ENCODE results near the gene KMT2C.
"Not testable (repeated sequence)": the region's sequence is repeated elsewhere in the genome, so short reads cannot be mapped to it uniquely, and the experiment has no call there.

KMT2C gene

DNA sequence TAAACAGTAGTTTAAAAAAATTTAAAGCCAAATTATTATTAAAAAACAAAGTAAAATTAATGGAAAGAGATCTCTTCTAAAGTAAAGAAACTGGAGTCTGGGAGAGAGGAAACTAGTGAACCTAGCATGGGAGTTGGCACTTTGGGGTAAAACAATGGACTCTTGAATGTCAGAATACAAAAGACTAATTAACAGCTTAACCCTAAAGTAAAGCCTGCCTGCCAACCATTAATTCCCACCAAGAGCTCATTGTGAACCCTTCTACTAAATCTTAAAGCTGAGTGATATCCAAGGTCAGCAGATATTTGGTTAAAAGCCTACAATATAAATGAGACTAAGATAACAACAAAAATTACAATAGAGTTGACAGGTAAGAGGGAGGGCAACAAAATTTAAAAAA is 36.5 kb downstream of the KMT2C start:
- no peak for DNase-seq

DNA sequence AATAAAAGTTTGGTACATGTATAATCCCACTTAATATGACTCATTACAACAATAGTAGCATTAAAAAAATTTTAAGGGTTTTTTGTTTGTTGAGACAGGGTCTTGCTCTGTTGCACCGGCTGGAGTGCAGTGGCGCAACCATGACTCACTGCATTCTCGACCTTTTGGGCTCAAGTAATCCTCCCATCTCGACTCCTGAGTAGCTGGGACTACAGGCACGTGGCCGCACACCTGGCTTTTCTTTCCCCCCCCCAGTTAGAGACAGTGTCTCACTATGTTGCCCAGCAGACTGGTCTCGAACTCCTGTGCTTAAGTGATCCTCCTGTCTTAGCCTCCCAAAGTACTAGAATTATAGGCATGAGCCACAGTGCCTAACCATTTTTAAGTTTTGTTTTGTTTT is 40.7 kb downstream of the KMT2C start:
- DNase-seq, result no peak

DNA sequence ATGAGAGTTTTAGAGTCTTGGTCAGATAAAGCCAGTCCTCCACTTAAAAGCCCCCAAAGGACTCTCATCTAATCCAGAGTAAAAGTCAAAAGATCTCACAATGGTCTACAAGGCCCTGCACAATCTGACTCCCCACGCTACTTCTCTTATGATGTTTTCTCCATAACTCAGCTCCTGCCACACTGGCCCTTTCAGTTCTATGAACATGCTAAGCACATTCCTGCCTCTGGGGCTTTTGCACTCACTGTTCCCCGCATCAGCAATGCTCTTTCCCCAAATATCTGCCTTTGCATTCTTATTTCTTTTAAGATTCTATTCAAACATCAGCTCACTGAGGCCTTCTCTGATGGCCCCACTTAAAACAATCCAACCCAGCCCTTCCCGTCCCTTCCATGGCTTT is 41.6 kb downstream of the KMT2C start:
- peak; percentile 28 for DNase-seq

DNA sequence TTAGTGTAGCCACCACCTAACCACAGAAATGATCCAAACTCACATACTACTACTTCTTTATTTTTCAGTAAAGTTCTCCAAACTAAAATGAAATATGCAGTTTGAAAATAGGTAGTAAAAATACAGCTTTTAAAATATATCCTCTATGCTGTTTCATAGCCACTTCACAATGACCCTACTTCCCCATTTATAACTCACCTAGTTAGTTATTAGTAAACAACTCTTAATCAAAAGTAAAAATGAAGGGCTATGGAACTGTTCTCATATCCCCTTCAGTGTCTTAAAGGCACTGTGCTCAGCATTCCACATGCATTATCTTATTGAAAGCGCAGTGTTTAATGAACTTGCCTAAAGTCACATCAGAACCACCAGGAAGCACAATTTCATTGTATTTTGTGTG is 43.5 kb downstream of the KMT2C start:
- no peak for DNase-seq

DNA sequence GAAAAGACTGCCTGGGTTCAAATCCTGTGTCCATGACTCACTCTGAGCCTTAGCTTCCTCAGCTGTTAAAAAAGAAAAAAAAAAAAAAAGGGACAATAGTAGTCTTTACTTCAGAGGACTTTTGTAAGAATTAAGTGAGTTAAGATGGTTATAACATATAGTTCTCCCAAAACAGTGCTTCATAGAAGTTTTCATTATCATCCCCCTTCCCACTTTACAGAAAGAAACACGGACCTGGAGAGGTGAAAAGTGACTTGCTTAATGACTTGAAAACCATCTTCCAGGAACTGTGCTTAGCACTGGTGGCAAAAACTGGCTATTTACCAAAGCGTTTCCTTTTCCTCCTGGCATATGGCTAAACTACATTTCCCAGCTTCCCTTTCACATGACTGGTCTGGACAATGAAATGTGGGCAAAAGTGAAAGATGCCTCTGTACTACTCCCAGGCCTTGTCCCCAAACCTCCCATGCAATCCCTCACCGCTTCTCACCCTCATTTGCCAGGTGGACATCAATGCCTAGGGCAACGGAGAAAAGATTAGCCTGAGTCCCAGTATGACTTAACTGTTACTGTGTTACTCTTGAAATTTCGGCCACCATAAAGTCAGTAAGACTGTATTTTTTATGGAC is 49.6 kb downstream of the KMT2C start:
- DNase-seq, result not testable (repeated sequence)

DNA sequence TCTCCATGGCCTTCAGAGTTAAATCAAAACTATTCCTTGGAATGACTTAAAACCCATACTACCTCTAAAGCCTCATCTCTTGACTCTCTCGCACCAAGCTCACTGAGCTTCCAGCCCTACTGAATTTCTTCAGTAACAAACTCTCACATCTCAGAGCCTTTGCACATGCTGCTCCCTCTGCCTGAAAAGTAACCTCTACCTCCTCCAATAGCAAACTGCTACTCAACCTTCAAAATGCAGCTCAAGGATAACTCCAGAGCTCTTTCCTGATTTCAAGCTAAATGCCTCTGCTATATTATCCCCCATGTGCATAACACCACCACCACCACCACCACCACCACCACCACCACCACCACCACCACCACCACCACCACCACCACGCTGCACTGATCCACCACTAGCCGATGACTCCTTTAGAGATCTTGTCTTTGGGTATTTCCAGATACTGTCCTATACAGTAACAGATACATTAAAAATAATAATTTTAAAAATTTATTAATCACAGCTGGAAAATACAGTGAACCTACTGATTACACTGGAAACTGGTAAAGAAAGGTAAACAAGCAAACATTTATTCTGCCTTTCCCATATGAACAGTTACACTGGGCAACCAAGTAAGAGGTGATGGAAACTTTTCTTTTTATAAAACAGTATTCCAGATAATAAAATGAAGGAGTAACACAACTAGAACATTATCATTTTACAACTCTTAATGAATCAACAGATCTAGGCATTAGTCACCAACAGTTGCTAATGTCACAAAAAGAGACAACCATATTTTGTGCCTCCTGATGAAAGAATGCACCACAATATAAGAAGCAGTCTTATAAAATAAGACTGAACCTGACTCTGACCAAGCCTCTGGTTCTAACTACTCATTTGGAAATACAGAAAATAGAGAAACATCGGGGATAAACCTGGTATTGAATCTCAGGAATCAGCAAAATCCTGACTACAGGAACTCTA is 51.3 kb downstream of the KMT2C start:
- not testable (repeated sequence) for DNase-seq

DNA sequence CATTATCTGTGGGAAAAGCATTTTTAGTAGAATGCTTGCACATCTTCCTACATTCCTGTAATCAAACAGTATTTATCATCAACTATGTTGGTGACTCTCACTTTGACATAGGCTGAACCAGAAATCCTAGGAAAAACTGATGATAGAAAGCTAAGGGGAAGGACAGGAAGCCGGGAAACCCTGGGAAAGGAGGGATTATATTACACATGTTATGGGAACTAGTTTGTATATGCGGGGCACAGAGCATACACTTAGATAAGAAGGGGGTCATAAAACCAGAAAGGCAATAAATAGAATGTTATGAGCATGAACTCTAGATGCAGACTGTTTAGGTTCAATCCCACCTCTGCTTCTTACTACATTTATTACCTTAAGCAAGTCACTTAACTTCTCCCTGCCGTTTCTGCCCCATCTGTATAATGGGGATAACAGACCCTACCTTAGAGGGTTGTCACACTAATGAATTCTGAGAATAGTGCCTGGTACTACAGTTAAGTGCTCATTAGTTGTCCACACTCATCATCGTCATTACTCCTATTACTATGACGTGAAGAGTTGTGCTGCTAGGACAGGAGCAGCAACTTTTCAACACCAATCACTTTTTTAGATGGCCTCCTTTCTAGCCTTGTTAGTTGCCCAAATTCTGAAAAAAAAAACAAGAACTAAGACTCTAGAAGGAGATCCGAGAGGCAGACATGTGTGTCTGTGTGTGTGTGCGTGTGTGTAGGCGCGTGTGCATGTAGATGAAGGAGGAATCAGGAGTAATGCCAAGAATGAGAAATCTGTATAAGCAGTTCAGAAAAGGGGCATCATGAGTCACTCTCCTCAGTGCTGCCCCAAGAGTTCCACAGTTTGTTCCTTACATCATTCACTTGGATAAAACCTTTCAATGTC is 52.2 kb downstream of the KMT2C start:
- no peak for DNase-seq

DNA sequence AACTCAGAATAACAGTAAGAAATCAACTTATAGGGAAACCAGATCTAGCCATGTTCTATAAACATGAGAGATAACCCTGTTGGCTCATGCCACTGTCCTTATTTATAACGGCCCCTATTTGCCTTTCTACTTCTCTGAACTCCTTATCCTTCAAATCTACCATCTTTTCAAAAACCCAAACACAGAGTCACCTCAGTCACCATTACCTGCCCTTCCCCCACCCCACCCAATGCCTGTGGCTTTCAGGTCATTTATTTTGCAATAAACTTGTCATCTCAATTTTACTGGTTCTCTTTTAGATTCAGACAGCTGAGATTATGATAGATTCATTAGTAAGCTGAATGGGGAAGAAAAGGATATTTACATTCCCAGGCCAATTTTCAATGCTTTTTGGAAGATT is 53.6 kb downstream of the KMT2C start:
- no peak for DNase-seq

DNA sequence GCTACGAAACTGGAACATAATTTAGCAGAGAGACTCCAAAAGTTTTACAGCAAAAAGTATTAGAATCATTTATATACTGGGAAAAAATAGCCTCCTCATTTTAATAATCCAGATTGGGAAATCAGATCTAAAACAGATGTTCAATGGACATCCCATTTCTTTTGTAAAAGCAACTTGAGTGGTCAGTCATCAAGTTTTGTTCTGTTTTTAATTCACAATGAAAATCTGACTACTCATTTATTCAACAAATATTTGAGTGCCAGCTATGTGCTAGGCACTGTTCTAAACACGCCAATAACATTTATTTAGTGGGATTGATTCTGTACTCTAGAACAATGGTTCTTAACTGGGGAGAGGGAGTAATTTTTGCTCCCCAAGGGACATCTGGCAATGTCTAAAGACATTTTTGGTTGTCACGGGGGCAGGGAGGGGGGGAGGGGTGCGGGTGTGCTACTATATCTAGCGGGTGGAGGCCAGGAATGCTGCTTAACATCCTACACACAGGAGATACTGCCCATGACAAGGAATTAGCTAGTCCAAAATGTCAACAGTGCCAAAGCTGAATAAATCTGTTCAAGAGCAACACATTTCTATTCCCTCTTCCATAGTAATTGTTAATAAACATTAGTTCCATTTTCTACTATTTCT is 54.7 kb downstream of the KMT2C start:
- not testable (repeated sequence) for DNase-seq

DNA sequence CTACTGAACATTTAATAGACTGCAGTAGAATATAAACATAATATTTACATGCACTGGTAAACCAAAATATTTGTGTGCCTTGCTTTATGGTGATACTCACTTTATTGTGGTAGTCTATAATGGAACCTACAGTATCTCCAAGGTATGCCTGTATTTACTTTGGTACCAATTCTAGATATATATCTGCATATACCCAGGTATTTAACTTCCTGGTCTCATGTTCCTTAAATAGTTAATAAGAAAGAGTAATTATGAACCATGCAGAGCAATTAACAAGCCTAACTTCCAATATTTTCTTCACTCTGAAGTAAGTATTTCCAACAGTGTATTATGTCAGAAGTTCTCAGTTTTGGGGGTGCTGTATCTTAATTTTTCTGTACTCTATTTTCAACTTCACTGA is 57.3 kb downstream of the KMT2C start:
- DNase-seq, result not testable (repeated sequence)

DNA sequence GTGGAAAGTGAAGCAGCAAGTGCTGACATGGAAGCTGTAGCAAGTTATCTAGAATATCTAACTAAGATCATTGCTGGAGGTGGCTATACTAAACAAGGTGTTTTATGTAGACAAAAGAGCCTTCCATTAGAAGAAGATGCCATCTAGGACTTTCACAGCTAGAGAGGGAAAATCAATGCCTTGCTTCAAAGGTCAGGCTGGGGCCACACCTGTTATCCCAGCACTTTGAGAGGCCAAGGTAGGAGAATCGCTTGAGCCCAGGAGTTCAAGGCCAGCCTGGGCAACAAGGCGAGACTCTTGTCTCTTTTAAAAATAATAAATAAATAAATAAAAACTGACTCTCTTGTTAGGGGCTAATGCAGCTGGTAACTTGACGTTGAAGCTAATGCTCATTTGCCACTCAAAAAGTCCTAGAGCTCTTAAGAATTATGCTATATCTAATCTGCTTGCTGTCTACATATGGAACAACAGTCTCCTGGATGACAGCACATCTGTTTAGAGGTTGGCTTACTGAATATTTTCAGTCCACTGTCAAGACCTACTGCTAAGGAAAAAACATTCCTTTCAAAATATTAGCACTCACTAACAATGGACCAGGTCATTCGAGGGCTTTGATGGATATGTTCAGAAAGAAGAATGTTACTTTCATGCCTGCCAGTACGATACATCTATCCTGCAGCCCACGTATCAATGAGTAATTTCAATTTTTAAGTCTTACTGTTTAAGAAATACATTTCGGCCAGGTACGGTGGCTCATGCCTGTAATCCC is 58.9 kb downstream of the KMT2C start:
- DNase-seq, result not testable (repeated sequence)

DNA sequence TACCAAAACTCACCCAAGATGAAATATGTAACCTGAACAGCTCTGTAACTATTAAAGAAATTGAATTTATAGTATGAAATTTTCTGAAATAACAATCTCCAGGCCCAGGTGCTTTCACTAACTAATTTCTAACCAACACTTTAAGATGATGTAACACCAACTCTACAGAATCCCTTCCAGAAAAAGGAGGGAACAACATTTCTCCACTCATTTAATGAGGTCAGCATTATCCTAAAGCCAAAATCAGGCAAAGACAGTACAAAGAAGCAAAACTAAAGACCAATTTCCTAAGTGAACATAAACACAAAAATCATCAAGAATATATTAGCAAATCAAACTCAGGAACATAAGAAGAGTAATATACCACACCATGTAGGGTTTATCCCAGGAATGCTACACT is 65.5 kb downstream of the KMT2C start:
- DNase-seq, result no peak

DNA sequence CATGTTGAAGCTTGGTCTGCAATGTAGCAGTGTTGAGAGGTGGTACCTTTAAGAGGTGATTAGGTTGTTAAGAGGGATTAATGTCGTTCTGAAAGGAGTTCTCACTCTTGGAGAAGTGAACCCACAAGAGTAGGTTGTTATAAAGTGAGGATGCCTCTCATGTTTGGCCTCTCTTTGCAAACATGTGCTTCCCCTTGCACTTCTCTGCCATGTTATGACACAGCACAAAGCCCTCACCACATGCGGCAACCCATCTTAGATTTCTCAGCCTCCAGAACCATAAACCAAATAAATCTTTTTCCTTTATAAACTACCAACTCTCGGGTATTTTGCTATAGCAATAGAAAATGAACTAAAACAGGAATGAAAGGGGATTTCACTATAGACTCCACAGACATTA is 66.3 kb downstream of the KMT2C start:
- no peak for DNase-seq

DNA sequence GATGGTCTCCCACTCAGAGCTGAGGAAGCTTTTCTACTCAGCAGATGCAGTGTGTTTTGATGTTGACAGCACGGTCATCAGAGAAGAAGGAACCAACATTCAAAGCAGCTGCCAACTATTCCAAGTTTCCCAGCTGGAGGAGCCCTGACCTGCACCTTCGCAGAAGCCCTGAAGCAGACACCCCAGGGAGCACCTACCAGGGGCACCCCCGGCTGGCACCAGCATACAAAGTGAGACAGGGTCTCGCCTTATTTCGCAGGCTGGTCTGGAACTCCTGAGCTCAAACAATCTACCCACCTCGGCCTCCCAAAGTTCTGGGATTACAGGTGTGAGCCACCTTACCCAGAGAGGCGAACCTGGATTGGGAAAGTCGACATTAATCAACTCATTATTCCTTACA is 68.6 kb downstream of the KMT2C start:
- DNase-seq, result no peak

DNA sequence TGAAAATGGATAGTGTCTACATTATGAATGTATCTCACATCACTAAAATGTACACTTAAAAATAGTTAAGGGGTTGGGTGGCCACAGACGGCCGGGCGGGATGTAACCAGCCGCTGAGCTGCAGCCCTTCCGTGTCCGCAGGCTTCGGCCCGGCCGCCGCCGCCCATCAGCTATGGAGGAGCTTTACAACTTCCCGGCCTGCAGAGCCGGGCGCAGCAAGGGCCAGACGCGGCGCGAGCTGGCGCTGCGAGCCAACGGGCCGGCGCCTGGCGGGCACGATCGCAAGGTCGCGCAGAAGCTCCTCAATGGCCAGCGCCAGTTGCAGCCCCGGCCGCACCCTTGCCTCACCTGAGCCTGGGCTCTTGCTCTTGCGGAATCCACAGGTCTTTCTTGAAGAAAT is 69.1 kb downstream of the KMT2C start:
- peak; percentile 25 for DNase-seq

DNA sequence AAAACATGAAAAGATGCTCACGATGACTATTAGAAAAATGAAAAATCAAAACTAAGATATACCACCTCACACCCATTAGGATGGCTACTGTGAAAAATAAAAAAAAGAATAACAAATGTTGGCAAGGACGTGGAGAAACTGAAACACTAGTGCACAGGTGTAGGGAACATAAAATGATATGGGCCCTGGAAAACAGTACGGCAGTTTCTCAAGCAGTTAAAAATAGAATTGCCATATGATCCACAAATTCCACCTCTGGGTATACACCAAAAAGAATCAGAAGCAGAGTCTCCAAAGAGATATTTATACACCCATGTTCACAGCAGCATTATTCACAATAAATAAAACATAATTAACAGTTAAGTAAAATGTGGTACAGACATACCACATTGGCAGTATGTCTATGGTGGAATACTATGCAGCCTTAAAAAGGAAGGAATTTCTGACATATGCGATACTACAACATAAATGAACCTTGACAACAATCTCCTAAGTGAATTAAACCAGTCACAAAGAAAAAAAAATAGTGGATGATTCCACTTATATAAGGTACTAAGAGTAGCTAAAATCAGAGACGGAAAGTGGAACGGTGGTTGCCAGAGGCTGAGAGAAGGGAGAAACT is 69.7 kb downstream of the KMT2C start:
- no peak for DNase-seq

DNA sequence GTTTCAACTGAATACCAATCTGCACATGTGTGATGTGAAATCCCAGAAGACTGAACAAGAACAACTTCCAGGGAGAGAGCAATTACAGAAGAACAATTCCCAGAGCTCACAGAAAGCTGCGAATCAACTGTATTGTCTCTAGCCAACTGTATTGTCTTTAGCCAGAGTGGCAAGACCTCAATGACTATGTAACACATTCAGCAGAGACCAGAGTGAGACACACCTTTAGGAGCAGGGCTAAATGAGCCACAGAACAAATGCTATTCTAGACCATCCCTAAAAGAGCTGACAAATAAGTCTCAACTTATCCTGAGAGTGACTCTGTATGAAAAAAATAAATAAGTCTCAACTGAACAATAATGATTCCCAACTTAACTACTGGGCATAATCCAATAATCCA is 72.0 kb downstream of the KMT2C start:
- DNase-seq, result no peak

DNA sequence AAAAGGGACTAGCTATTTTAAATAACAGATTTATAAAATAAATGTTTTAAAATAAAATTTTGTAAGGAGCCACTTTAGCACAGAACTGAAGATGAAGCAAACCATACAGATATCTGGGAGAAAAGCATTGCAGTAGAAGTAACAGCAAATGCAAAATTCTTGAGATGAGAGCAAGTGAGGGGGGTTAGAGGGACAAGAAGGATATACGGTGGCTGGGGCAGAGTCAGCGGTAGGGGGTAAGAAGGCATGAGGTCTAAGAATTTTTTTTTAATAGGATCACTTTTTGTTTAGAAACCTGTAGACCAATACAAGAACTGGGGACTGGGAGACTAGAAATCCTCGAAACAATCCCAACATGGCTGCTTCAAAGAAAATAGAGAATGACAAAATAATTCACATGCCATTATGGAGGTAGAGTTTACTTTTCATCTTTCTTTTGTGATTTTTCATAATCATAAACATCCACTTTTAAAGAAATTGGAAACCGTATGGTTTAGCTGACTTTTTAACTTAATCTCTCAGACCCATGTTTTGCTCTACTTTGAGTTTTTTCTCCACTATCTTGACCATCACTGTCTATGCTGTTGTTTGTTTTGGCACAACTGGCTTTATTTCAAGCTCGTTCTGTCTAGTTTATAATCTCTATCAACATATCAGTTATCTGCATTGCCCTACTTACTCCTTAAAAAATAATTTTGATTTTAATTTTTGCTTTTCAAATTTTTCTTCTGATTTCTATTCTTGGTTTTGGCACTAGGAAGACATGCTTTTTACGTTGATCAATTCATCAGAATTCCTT is 73.5 kb downstream of the KMT2C start:
- no peak for DNase-seq

DNA sequence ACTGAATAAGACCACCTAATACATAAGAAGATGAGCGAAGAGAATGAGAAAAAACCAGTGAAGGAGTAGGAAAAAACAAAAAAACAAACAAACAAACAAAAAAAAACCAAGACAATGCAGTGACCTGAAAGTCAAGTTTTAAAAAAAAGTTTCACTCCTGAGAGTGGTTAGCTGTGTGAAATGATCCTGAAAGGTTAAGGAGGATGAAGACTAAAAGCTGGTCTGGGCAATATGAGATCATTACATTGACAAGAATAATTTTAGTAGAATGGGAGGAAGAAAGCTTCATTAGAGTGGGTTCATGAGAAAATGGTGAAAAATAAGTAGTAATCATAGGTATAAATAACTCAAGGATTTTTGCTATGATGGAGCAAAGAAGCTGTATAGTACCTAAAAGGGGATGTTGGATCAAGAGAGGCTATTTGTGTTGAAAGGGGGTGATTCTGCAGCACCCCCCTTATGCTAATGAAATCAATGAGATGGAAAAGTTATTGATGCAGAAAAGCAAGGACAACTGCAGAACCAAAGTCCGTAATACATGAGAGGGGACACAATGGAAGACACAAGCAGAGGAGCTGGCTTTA is 80.2 kb downstream of the KMT2C start:
- DNase-seq, result no peak

DNA sequence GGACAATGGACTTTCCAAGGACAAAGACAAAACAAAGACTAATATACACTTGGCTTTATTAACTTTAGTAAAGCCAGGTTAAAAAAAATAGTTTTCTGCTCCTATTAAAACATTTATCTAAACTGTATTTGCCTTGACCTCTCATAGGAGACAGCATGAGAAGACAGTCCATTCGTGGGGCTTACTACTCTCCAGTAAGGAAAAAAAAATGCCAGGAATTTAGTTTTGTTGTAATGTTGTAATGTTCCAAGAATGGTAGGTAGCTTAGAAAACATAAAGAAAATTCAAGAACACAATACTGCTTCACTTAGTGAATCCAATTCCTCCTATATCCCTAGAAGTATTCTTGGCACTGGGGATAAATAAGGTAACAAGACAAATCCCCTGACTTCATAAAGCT is 81.7 kb downstream of the KMT2C start:
- no peak for DNase-seq

Measured in femur (tissue), 1 donor.